ENCODE results near the gene TACC2.

DNA sequence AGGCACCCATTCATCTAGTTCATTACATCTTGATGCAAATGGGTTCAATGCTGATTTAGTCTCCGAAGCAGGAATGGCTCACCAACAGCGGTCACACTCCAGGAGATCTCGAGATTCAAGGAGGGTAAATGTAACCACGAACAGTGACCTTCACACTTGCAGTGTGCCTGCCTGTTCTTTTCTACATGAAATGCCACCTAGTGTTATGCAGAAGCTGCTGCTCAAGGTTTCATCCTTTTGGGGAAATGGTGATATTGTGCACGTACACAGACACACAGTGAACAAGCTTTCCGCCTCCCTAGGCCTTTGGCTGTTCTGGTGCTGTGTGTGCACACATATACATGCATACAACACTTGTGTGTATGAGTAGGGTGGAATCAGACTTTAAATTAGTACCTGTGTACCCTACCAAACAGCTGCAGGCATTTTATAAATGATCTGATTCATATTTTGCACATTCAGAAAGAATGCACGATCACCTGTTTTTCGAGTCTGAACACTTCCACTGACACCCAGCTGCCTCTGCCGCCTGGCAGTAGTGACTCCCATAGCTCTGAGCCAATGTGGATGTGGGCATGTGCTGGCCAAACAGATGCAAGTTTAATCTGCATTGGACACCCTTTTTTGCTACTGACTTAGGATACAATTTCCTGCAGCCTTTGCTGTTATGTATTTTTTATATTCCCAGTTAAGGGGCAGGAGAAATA, 100.5 kb downstream of the TACC2 start:
- TF ChIP-seq, protein P1, sequence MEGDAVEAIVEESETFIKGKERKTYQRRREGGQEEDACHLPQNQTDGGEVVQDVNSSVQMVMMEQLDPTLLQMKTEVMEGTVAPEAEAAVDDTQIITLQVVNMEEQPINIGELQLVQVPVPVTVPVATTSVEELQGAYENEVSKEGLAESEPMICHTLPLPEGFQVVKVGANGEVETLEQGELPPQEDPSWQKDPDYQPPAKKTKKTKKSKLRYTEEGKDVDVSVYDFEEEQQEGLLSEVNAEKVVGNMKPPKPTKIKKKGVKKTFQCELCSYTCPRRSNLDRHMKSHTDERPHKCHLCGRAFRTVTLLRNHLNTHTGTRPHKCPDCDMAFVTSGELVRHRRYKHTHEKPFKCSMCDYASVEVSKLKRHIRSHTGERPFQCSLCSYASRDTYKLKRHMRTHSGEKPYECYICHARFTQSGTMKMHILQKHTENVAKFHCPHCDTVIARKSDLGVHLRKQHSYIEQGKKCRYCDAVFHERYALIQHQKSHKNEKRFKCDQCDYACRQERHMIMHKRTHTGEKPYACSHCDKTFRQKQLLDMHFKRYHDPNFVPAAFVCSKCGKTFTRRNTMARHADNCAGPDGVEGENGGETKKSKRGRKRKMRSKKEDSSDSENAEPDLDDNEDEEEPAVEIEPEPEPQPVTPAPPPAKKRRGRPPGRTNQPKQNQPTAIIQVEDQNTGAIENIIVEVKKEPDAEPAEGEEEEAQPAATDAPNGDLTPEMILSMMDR (IDR thresholded peaks at IDR 0.05; ENCODE audit: borderline replicate concordance, extremely low read depth, low read length, poor library complexity, severe bottlenecking): no peak
- TF ChIP-seq EZH2 (IDR thresholded peaks at IDR 0.05; ENCODE audit: borderline replicate concordance, low read depth, low read length, severe bottlenecking): no peak

Measured in DND-41 (cell line).